Right lobe of liver (tissue), 6 donors: ENCODE measurements around the gene CST4. TPM values are rescaled to one million over a fixed set of nuclear protein-coding genes. Genes with fewer than 3 reads are reported as not detected.

Source experiments
- ATAC-seq, 4 donors: fragments of 200-7000 bp; cut with Tn5 transposase; one replicate each; pipeline ENCODE4 v1.9.1; 2020; ENCODE audit warnings: mild to moderate bottlenecking in 4 of 4, moderate library complexity in 4 of 4
- DNase-seq, 3 donors: peaks; one replicate each; pipeline ENCODE4 v3.0.0-alpha.2; 2020
- H3K27ac ChIP-seq, 3 donors: fragments of 200-600 bp; one replicate each; pipeline ENCODE4 v1.8.0; 2022
- H3K27me3 ChIP-seq, 2 donors: fragments of 200-600 bp; one replicate each; pipeline ENCODE4 v1.8.0; 2022
- H3K36me3 ChIP-seq, 4 donors: fragments of 200-600 bp; sonication (generic) in 1 of 4; one replicate each; pipeline versions ENCODE4 v1.5.1 to v1.8.0; 2017 to 2022; ENCODE audit warnings: control low read depth in 1 of 4
- H3K4me1 ChIP-seq, 4 donors: fragments of 200-600 bp; sonication (generic) in 1 of 4; one replicate each; pipeline versions ENCODE4 v1.5.1 to v1.8.0; 2017 to 2022; ENCODE audit warnings: control low read depth in 1 of 4
- H3K4me3 ChIP-seq, 3 donors: fragments of 200-600 bp; one replicate each; pipeline ENCODE4 v1.8.0; 2022
- H3K9me3 ChIP-seq, 4 donors: fragments of 200-600 bp; sonication (generic) in 1 of 4; one replicate each; pipeline versions ENCODE4 v1.5.1 to v1.8.0; 2017 to 2022; ENCODE audit warnings: control low read depth in 1 of 4
- CTCF ChIP-seq, 4 donors: fragments of 200-600 bp in 3 of 4; fragments of 450-650 bp in 1 of 4; IDR thresholded peaks; one replicate each; pipeline versions ENCODE4 v1.5.1 to v1.8.0; 2016 to 2022; ENCODE audit warnings: antibody characterized with exemption in 4 of 4, mild to moderate bottlenecking in 2 of 4
- POLR2A ChIP-seq: fragments of 450-650 bp; IDR thresholded peaks from one replicate; pipeline ENCODE4 v1.6.1; 2017; ENCODE audit warnings: antibody characterized with exemption, mild to moderate bottlenecking
- WGBS: methylation state at CpG from one replicate; pipeline ENCODE4 v1.1.6; 2018; ENCODE audit warnings: low coverage, low lambda C conversion rate; ENCODE audit not compliant: insufficient coverage; ENCODE audit errors: missing lambda C conversion rate; 5-methylcytosine and 5-hydroxymethylcytosine counted together
- intact Hi-C, 2 donors: fragments of 100-400 bp; cut with DNase I; formaldehyde crosslinking; loops; one replicate each; pipeline versions ENCODE4 v1.11.2 to v1.14.1; 2022
- total RNA-seq, 6 experiments: library from RNA; depleted of rRNA in 2 of 6; stranded (reverse); fragments of >200 nt in 2 of 6; fragmentation: NEBNext Ultra II Directional in 3 of 6; extraction: Animal tissue kit (Norgen Biotek cat#: 25700) in 3 of 6; gene quantifications; one replicate each; pipeline versions ENCODE4 v1.1.0 to v1.2.4, GENCODE V29; 2016 to 2023
- donor health status: DM: no; HTN: yes; CAD: no.
- donor health status: DM: no; HTN: no; CAD: no.
- donor health status: DM: no; HTN: no; CAD: no.
- donor health status: DM: no; HTN: yes; CAD: no.
- donor health status: DM: no; HTN: yes; CAD: no.

The CST4 gene
- total RNA-seq, 6 experiments from 2014 or later = not detected

GRCh38 chr20:23649830-23650417 lies 38.9 kb downstream of the CST4 start:
- H3K4me1 ChIP-seq = no peaks in the 10 kb centered on the region
- H3K4me3 ChIP-seq = no peak overlapping the region
- TF ChIP-seq POLR2A = no peak
- no peak for TF ChIP-seq CTCF (IDR thresholded peaks at IDR 0.05)
- no peaks in the 10 kb centered on the region for H3K36me3 ChIP-seq
- no peaks in the 10 kb centered on the region for H3K27me3 ChIP-seq
- WGBS = 64% methylated on average over 1 of the region's 1 CpG
- no peak overlapping the region for H3K27ac ChIP-seq
- DNase-seq (no peak), ATAC-seq (no peak)
- H3K9me3 ChIP-seq = no peaks in the 10 kb centered on the region
- intact Hi-C loops = no loop called here

GRCh38 chr20:23649242-23649641 lies 39.6 kb downstream of the CST4 start:
- no peak overlapping the region for H3K4me3 ChIP-seq
- H3K27me3 ChIP-seq = no peaks in the 10 kb centered on the region
- no peak overlapping the region for H3K27ac ChIP-seq
- ATAC-seq = no peak
- DNase-seq = no peak
- no peaks in the 10 kb centered on the region for H3K9me3 ChIP-seq
- TF ChIP-seq POLR2A = no peak
- no peak for TF ChIP-seq CTCF (IDR thresholded peaks at IDR 0.05)
- intact Hi-C loops = no loop called here
- WGBS = 88% methylated on average over 2 of the region's 2 CpGs
- no peaks in the 10 kb centered on the region for H3K4me1 ChIP-seq
- no peaks in the 10 kb centered on the region for H3K36me3 ChIP-seq

- no peaks in the 10 kb centered on the region for H3K4me1 ChIP-seq
- H3K27me3 ChIP-seq = no peaks in the 10 kb centered on the region
- H3K27ac ChIP-seq = no peak overlapping the region
- intact Hi-C loops = no loop called here
- WGBS = 76% methylated on average over 2 of the region's 2 CpGs
- TF ChIP-seq POLR2A (no peak), CTCF (IDR thresholded peaks at IDR 0.05) (no peak)
- DNase-seq (no peak), ATAC-seq (no peak)
- H3K4me3 ChIP-seq = no peak overlapping the region
- H3K9me3 ChIP-seq = no peaks in the 10 kb centered on the region
- H3K36me3 ChIP-seq = no peaks in the 10 kb centered on the region
These were observed 41.5 kb downstream of the CST4 start for GRCh38 chr20:23647346-23647745.

DNA sequence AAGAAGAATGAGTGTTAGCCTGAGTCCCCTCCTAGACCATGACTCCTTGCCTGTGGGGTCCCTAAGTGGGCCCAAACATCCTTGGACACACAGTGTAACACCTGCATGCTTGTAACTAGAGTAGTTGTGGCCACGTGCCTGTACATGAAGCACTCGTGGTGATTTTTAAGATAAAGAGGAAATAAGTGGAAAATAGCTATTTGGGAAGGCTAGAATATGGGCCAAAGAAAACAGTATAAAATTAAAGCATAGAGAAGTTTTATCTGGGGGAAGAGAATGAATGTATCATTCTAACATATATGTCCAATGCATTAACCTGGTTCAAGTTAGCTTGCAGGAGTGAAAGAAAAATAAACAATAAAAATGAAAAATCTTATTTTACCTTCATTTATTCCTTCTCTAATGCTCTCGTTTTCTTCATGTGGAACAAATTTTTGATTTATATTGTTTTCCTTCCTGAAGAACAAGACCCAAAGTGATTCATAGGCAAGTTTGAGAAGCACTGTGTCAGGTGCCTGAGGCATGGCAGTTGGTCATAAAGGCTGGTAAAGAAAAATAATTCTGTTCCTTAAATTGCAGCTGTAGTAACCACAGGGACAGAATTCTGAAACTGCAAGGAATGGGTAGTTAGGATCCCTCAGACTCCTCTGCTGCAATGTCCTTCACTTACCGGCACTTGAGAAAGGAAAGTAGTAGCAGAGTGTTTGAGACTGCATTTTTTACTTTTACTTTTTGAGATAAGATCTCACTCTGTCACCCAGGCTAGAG lies 42.5 kb downstream of the CST4 start:
- Histone ChIP-seq H3K27ac (no peak overlapping the region), H3K4me3 (no peak overlapping the region), H3K9me3 (no peaks in the 10 kb centered on the region), H3K4me1 (no peaks in the 10 kb centered on the region), H3K36me3 (no peaks in the 10 kb centered on the region), H3K27me3 (no peaks in the 10 kb centered on the region)
- no peak for TF ChIP-seq POLR2A
- TF ChIP-seq CTCF (IDR thresholded peaks at IDR 0.05) = no peak
- no peak for ATAC-seq
- intact Hi-C loops = no loop called here
- 38% methylated on average over 4 of the region's 4 CpGs for WGBS
- no peak for DNase-seq
